ENCODE measurements around the gene ZNF263. TPM values are rescaled to one million over a fixed set of nuclear protein-coding genes. Genes with fewer than 3 reads are reported as not detected.

The ZNF263 gene
- total RNA-seq, 1 donor from 2014 or later, result 52.7 TPM

GRCh38 chr16:3327514-3327913, 44.2 kb downstream of the ZNF263 start:
- DNase-seq (ENCODE audit: low read depth), result no peak

- DNase-seq (ENCODE audit: low read depth), result no peak
These were observed 44.8 kb downstream of the ZNF263 start for GRCh38 chr16:3328104-3328503.

GRCh38 chr16:3328643-3329042, 45.4 kb downstream of the ZNF263 start:
- DNase-seq (ENCODE audit: low read depth), result no peak

Other genes starting within 250 kb of the ZNF263 start
- 0.30 and 8.3 TPM in 2 replicates for gene BICDL2, start 246.5 kb upstream of the ZNF263 start, total RNA-seq
- under 0.01 and 0.10 TPM in 2 replicates for gene MMP25, start 236.9 kb upstream of the ZNF263 start, total RNA-seq
- 261 and 520 TPM in 2 replicates for gene IL32, start 217.9 kb upstream of the ZNF263 start, total RNA-seq
- not detected in 2 replicates for gene ZSCAN10, start 184.2 kb upstream of the ZNF263 start, total RNA-seq
- gene ZNF205, start 170.9 kb upstream of the ZNF263 start, total RNA-seq, result 15.2 and 20.5 TPM in 2 replicates
- gene ZNF213, start 148.5 kb upstream of the ZNF263 start, total RNA-seq, result 6.1 and 19.3 TPM in 2 replicates
- not detected in 2 replicates for gene OR1F1, start 95.3 kb upstream of the ZNF263 start, total RNA-seq
- gene ZNF200, start 48.3 kb upstream of the ZNF263 start, total RNA-seq, result 13.4 and 13.7 TPM in 2 replicates
- gene MEFV, start 26.9 kb upstream of the ZNF263 start, total RNA-seq, result 0.10 TPM in 1 of 2 replicates, not detected in the other
- gene TIGD7, start 21.9 kb downstream of the ZNF263 start, total RNA-seq, result 3.1 and 4.9 TPM in 2 replicates
- gene ZNF75A, start 22.0 kb downstream of the ZNF263 start, total RNA-seq, result 8.5 and 28.2 TPM in 2 replicates
- gene OR2C1, start 72.4 kb downstream of the ZNF263 start, total RNA-seq, result 0.15 TPM in 1 of 2 replicates, not detected in the other
- gene ZSCAN32, start 117.5 kb downstream of the ZNF263 start, total RNA-seq, result 20.5 and 20.7 TPM in 2 replicates
- gene ZNF174, start 117.7 kb downstream of the ZNF263 start, total RNA-seq, result 2.8 and 7.0 TPM in 2 replicates
- 3.0 and 3.3 TPM in 2 replicates for gene ZNF597, start 160.0 kb downstream of the ZNF263 start, total RNA-seq
- gene NAA60, start 160.2 kb downstream of the ZNF263 start, total RNA-seq, result 6.4 and 34.9 TPM in 2 replicates
- not detected in 2 replicates for gene C16orf90, start 212.0 kb downstream of the ZNF263 start, total RNA-seq
- 10.1 and 49.9 TPM in 2 replicates for gene CLUAP1, start 217.5 kb downstream of the ZNF263 start, total RNA-seq